H1 (cell line): Measurements from ENCODE around the gene GINS2. TPM values are rescaled to one million over a fixed set of nuclear protein-coding genes. Genes with fewer than 3 reads are reported as not detected.

Experiments used
- CTCF ChIA-PET: fragments of 300-600 bp; sonication (Branson Sonifier 250); formaldehyde crosslinking; loops from one replicate; lab custom pipeline; 2021; ENCODE audit not compliant: partially characterized antibody; lab: Charles Lee
- POLR2A ChIA-PET: fragments of 300-600 bp; sonication (Branson Sonifier 250); formaldehyde crosslinking; loops from one replicate; lab custom pipeline; 2021; ENCODE audit warnings: inconsistent platforms; ENCODE audit not compliant: partially characterized antibody; lab: Charles Lee
- DNase-seq, 2 experiments: peaks; one replicate each; pipeline versions ENCODE4 v3.0.0 to v3.0.0-alpha.2; 2010 to 2022; ENCODE audit warnings: low spot score in 2 of 2, low read depth in 1 of 2, mixed read lengths in 1 of 2
- FAIRE-seq: peaks from 2 replicates; lab custom pipeline; 2011; peaks lifted over from hg19 to GRCh38; lab: Jason Lieb, UNC
- H2AFZ ChIP-seq: 2 replicates; pipeline ENCODE4 v1.8.1; 2012; ENCODE audit warnings: low read length, inconsistent platforms
- H2AK5ac ChIP-seq: 2 replicates; pipeline ENCODE4 v1.6.1; 2013; ENCODE audit warnings: low read depth, low read length
- H2BK120ac ChIP-seq: replicated peaks from 2 replicates; pipeline ENCODE3; 2013; ENCODE audit warnings: low read depth, low read length, inconsistent platforms
- H2BK12ac ChIP-seq: 2 replicates; pipeline ENCODE4 v1.6.1; 2013; ENCODE audit warnings: low read depth, low read length
- H2BK15ac ChIP-seq: 2 replicates; pipeline ENCODE4 v1.6.1; 2013; ENCODE audit warnings: low read length
- H2BK20ac ChIP-seq: 2 replicates; pipeline ENCODE4 v1.6.1; 2013; ENCODE audit warnings: low read length
- H2BK5ac ChIP-seq: 2 replicates; pipeline ENCODE4 v1.6.1; 2013; ENCODE audit warnings: low read depth, low read length
- H3K14ac ChIP-seq: 2 replicates; pipeline ENCODE4 v1.6.1; 2013; ENCODE audit warnings: inconsistent platforms; ENCODE audit not compliant: insufficient read length
- H3K18ac ChIP-seq: 2 replicates; pipeline ENCODE4 v1.6.1; 2013; ENCODE audit warnings: low read length; ENCODE audit errors: extremely low read depth
- H3K23ac ChIP-seq: 2 replicates; pipeline ENCODE4 v1.6.1; 2013; ENCODE audit warnings: inconsistent platforms; ENCODE audit not compliant: insufficient read length
- H3K23me2 ChIP-seq: 2 replicates; pipeline ENCODE4 v1.6.1; 2013; ENCODE audit warnings: low read depth, low read length
- H3K27ac ChIP-seq: 2 replicates; pipeline ENCODE4 v1.6.1; 2011; ENCODE audit warnings: low read depth, low read length, inconsistent platforms
- H3K27me3 ChIP-seq, 4 experiments: replicated peaks in 1 of 4; 1 replicate in 1 of 4; 2 replicates in 3 of 4; pipeline versions ENCODE4 v1.6.1 to v1.8.1; 2011 to 2013; ENCODE audit warnings: low read length in 3 of 4, mild to moderate bottlenecking in 3 of 4, inconsistent platforms in 2 of 4, mixed read lengths in 2 of 4, moderate library complexity in 1 of 4; ENCODE audit not compliant: control insufficient read depth in 3 of 4, insufficient read depth in 3 of 4; ENCODE audit errors: extremely low read depth in 1 of 4
- H3K36me3 ChIP-seq, 4 experiments: 2 replicates each; pipeline versions ENCODE4 v1.6.1 to v1.8.1; 2011 to 2013; ENCODE audit warnings: mild to moderate bottlenecking in 4 of 4, low read length in 3 of 4, moderate library complexity in 2 of 4, control low read depth in 1 of 4, inconsistent platforms in 1 of 4; ENCODE audit not compliant: insufficient read depth in 4 of 4, control insufficient read depth in 2 of 4
- H3K4ac ChIP-seq: replicated peaks from 2 replicates; pipeline ENCODE3; 2013; ENCODE audit warnings: low read length, low read depth, mixed read lengths, inconsistent platforms; ENCODE audit not compliant: insufficient read length
- H3K4me1 ChIP-seq, 4 experiments: replicated peaks in 1 of 4; 1 replicate in 1 of 4; 2 replicates in 3 of 4; pipeline versions ENCODE4 v1.6.1 to v1.8.1; 2011 to 2013; ENCODE audit warnings: low read length in 3 of 4, inconsistent platforms in 2 of 4, mixed read lengths in 1 of 4; ENCODE audit not compliant: insufficient read depth in 4 of 4, control insufficient read depth in 3 of 4
- H3K4me2 ChIP-seq, 2 experiments: 2 replicates each; pipeline versions ENCODE4 v1.6.1 to v1.8.1; 2011 to 2013; ENCODE audit warnings: low read depth in 2 of 2, low read length in 2 of 2, control low read depth in 1 of 2, inconsistent platforms in 1 of 2, mild to moderate bottlenecking in 1 of 2; ENCODE audit not compliant: insufficient read depth in 1 of 2
- H3K4me3 ChIP-seq, 4 experiments: fragments of 200-600, 300-600 bp in 1 of 4; sonication (generic), shearing (Covaris generic), sonication (Bioruptor Twin) in 1 of 4; 2 replicates each; pipeline versions ENCODE4 v1.5.1 to v1.8.1; 2011 to 2016; ENCODE audit warnings: low read length in 4 of 4, low read depth in 3 of 4, control low read depth in 2 of 4, inconsistent platforms in 2 of 4, mild to moderate bottlenecking in 2 of 4, mixed read lengths in 1 of 4, moderate library complexity in 1 of 4; ENCODE audit not compliant: insufficient read depth in 2 of 4; ENCODE audit errors: extremely low read depth in 1 of 4
- H3K56ac ChIP-seq: replicated peaks from 2 replicates; pipeline ENCODE3; 2013; ENCODE audit warnings: low read depth, mild to moderate bottlenecking, mixed read lengths, low read length, inconsistent platforms; ENCODE audit not compliant: insufficient read length
- H3K79me1 ChIP-seq: 2 replicates; pipeline ENCODE4 v1.6.1; 2013; ENCODE audit warnings: low read depth, low read length, control low read depth
- H3K79me2 ChIP-seq, 2 experiments: 2 replicates each; pipeline versions ENCODE4 v1.6.1 to v1.8.1; 2012 to 2013; ENCODE audit warnings: low read length in 2 of 2, mild to moderate bottlenecking in 2 of 2, inconsistent platforms in 1 of 2; ENCODE audit not compliant: insufficient read depth in 2 of 2, control insufficient read depth in 1 of 2
- H3K9ac ChIP-seq, 4 experiments: replicated peaks in 1 of 4; 1 replicate in 1 of 4; 2 replicates in 3 of 4; pipeline versions ENCODE4 v1.6.1 to v1.8.1; 2011 to 2013; ENCODE audit warnings: low read depth in 3 of 4, low read length in 3 of 4, control low read depth in 2 of 4, mild to moderate bottlenecking in 2 of 4, moderate library complexity in 2 of 4, inconsistent platforms in 1 of 4; ENCODE audit errors: extremely low read depth in 1 of 4
- H3K9me3 ChIP-seq, 2 experiments: 2 replicates each; pipeline versions ENCODE4 v1.6.1 to v1.8.1; 2012 to 2013; ENCODE audit warnings: mild to moderate bottlenecking in 2 of 2, moderate library complexity in 2 of 2, control low read depth in 1 of 2, inconsistent platforms in 1 of 2, low read depth in 1 of 2, low read length in 1 of 2, mixed read lengths in 1 of 2; ENCODE audit not compliant: insufficient read depth in 2 of 2
- H4K20me1 ChIP-seq, 2 experiments: replicated peaks in 1 of 2; 2 replicates each; pipeline versions ENCODE3 to v1.8.1; 2011 to 2013; ENCODE audit warnings: inconsistent platforms in 2 of 2, low read length in 2 of 2, mild to moderate bottlenecking in 1 of 2; ENCODE audit not compliant: insufficient read depth in 2 of 2, control insufficient read depth in 1 of 2
- H4K5ac ChIP-seq: 2 replicates; pipeline ENCODE4 v1.6.1; 2013; ENCODE audit warnings: low read length, low read depth, mixed read lengths, inconsistent platforms; ENCODE audit not compliant: insufficient read length
- H4K8ac ChIP-seq: 2 replicates; pipeline ENCODE4 v1.8.0; 2013; ENCODE audit warnings: mild to moderate bottlenecking, moderate library complexity, low read length, inconsistent platforms; ENCODE audit not compliant: insufficient read depth; ENCODE audit errors: extremely low read depth
- H4K91ac ChIP-seq: replicated peaks from 2 replicates; pipeline ENCODE3; 2013; ENCODE audit warnings: low read length, mixed read lengths, inconsistent platforms; ENCODE audit not compliant: insufficient read length
- ASH2L ChIP-seq: fragments of 200-600, 300-600 bp; sonication (generic); IDR thresholded peaks from one replicate; pipeline ENCODE4 v1.7.1; 2017; ENCODE audit warnings: low read length
- BACH1 ChIP-seq: IDR thresholded peaks from 2 replicates; pipeline ENCODE4 v1.6.1; 2012; ENCODE audit warnings: low read length, improper control_type of control experiment
- CREB1 ChIP-seq: IDR thresholded peaks from 2 replicates; pipeline ENCODE4 v1.6.1; 2012; ENCODE audit warnings: inconsistent platforms
- GTF2F1 ChIP-seq: IDR thresholded peaks from 2 replicates; pipeline ENCODE4 v1.6.1; 2012; ENCODE audit warnings: low read depth, low read length, improper control_type of control experiment, borderline replicate concordance
- SIX5 ChIP-seq: IDR thresholded peaks from 2 replicates; pipeline ENCODE4 v1.6.1; 2011; ENCODE audit warnings: mild to moderate bottlenecking, low read depth, low read length
- SRF ChIP-seq: IDR thresholded peaks from 2 replicates; pipeline ENCODE4 v1.6.1; 2011; ENCODE audit warnings: mild to moderate bottlenecking, low read depth, low read length, moderate library complexity
- TAF1 ChIP-seq: IDR thresholded peaks from 2 replicates; pipeline ENCODE4 v1.6.1; 2011; ENCODE audit warnings: mild to moderate bottlenecking, low read depth, low read length
- TBP ChIP-seq: IDR thresholded peaks from 2 replicates; pipeline ENCODE4 v1.6.1; 2011; ENCODE audit warnings: low read depth, low read length, improper control_type of control experiment
- WGBS, 2 experiments: shearing (Covaris generic) in 1 of 2; methylation state at CpG; one replicate each; pipeline versions ENCODE4 v1.1.6 to v1.1.7; 2013 to 2015; ENCODE audit warnings: low lambda C conversion rate in 2 of 2, mixed read lengths in 2 of 2, inconsistent platforms in 1 of 2, low coverage in 1 of 2, missing lambda C conversion rate in 1 of 2; ENCODE audit not compliant: insufficient replicate concordance in 2 of 2, insufficient coverage in 1 of 2, insufficient read length in 1 of 2; ENCODE audit errors: extremely low coverage in 1 of 2, missing lambda C conversion rate in 1 of 2; 5-methylcytosine and 5-hydroxymethylcytosine counted together
- polyA plus RNA-seq, 7 experiments: library from polyadenylated mRNA; depleted of rRNA in 3 of 7; stranded (reverse) in 5 of 7; unstranded in 2 of 7; fragments of >200 nt in 5 of 7; fragments of 200-250 nt in 2 of 7; gene quantifications; 1 replicate in 5 of 7; 2 replicates in 1 of 7; 4 replicates in 1 of 7; pipeline versions ENCODE4 v1.2.1 to v1.2.3, GENCODE V29; 2011 to 2013; ENCODE audit warnings: missing spikeins in 2 of 7, mixed read lengths in 2 of 7
- total RNA-seq: library from RNA; stranded (reverse); fragmentation: NEBNext Ultra II Directional; extraction: Animal tissue kit (Norgen Biotek cat#: 25700); gene quantifications from 2 replicates; pipeline ENCODE4 v1.2.1, GENCODE V29; 2021

GINS2 gene
- total and polyA plus RNA-seq, 2 of the 8 experiments (the other 6 are each of a cell fraction or from before 2014, with no cell fraction given) = 29.4 to 59.1 TPM

DNA sequence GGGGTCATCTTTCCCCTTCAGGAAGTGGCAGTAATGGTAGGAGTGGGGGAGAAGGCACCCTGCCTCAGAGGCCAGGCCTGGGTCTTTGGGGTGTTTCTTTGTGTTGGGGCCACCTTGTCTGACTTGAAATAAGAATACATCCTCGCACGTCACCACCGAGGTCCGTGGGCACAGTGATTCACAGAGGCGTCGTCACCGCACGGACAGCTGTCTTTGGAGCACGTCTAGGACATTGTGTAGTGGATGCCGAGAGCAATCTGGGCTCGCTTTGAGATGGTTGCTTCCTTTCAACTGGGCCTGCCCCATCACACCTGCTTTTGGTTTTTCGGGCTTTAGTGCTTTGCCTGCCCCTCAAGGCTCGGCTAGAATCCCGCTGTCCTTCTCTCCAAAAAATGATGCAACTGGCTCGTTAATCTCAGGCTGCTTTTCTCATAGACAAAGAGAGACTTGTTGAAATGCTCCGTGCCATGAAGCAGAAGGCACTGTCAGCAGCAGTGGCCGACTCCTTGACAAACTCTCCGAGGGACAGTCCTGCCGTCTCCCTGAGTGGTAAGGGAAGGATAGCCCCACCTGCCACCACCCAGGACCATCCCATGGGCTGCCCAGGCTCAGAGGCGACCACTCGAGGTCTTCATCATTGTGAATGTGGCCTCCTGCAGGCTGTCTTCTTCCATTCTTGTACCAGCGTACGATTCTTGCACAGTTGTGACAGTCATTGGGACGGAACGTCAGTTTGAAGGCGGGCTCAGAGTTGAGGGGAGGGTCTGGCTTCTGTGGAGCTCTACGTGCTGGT lies 24.0 kb downstream of the GINS2 start:
- FAIRE-seq = no peak

More for the DNA sequence above, 24.0 kb downstream of the GINS2 start:
- H3K4me3 ChIP-seq = no peak overlapping the region
- H3K36me3 ChIP-seq = peaks cover 51 to 91% (median 77%) of the 10 kb centered on the region in 4 experiments
- no peaks in the 10 kb centered on the region; a peak in 1 of 7 replicates for H3K4me1 ChIP-seq
- H3K27me3 ChIP-seq = no peaks in the 10 kb centered on the region
- H4K8ac ChIP-seq = peak overlapping the region; percentile 57; the same call in 1 of the 2 replicates
- H2BK120ac ChIP-seq = no peak overlapping the region
- no peak overlapping the region for H3K9ac ChIP-seq
- no peak overlapping the region for H3K18ac ChIP-seq
- no peak overlapping the region for H3K4ac ChIP-seq
- H3K23ac ChIP-seq = no peak overlapping the region
- POLR2A ChIA-PET = interaction anchor here (1.3 kb wide), 1 partner anchor 9 kb away, joined by 4 read pairs; no protein-coding TSS in a partner anchor
- CTCF ChIA-PET = interaction anchor here (16.9 kb wide), 1 partner anchor 14 kb away, joined by 248 read pairs; no protein-coding TSS in a partner anchor
- no peak overlapping the region for H4K91ac ChIP-seq
- H3K56ac ChIP-seq = no peak overlapping the region
- no peak overlapping the region for H3K14ac ChIP-seq
- no peak overlapping the region; the same call in 1 of the 2 replicates for H2BK5ac ChIP-seq
- H3K79me2 ChIP-seq = no peaks in the 10 kb centered on the region
- peaks cover 3% of the 10 kb centered on the region for H3K79me1 ChIP-seq
- no peaks in the 10 kb centered on the region for H3K9me3 ChIP-seq
- peaks cover 10 to 37% of the 10 kb centered on the region in 2 experiments for H4K20me1 ChIP-seq
- DNase-seq = no peak
- H2AFZ ChIP-seq = no peak overlapping the region
- no peaks in the 10 kb centered on the region for H3K23me2 ChIP-seq
- H2BK15ac ChIP-seq = no peak overlapping the region
- TF ChIP-seq ASH2L (no peak), BACH1 (no peak), TAF1 (no peak), TBP (no peak), SIX5 (no peak), GTF2F1 (no peak), SRF (no peak), CREB1 (no peak)
- H2BK12ac ChIP-seq = no peak overlapping the region
- H4K5ac ChIP-seq = no peak overlapping the region
- no peak overlapping the region for H3K27ac ChIP-seq
- no peak overlapping the region for H2AK5ac ChIP-seq
- H3K4me2 ChIP-seq = no peak overlapping the region
- 92% methylated on average over 27 of the region's 27 CpGs; no CpG with 5 or more reads in 1 of the 2 experiments for WGBS, 2 experiments
- no peak overlapping the region for H2BK20ac ChIP-seq
